ENCODE results near the gene PAPPA2. TPM values are rescaled to one million over a fixed set of nuclear protein-coding genes. Genes with fewer than 3 reads are reported as not detected.

The PAPPA2 gene
- total RNA-seq, 1 experiment from 2014 or later = 0.03 TPM

- in situ Hi-C loops (cut with HindIII; ENCODE audit: low pct_unique_long_range_greater_than_20kb, low sequenced_read_pairs) (no loop called here), intact Hi-C loops (cut with micrococcal nuclease; ENCODE audit: unreplicated experiment) (no loop called here)
- CTCF ChIA-PET = no interaction called here
- Histone ChIP-seq H3K9me3 (ENCODE audit: control insufficient read depth, insufficient read depth, low read depth, low read length) (no peaks in the 10 kb centered on the region), H3K27ac (ENCODE audit: low read length) (no peak overlapping the region), H3K27me3 (ENCODE audit: control insufficient read depth, insufficient read depth, low read length) (no peaks in the 10 kb centered on the region), H3K4me1 (ENCODE audit: control insufficient read depth, insufficient read depth, low read length) (no peaks in the 10 kb centered on the region), H3K36me3 (ENCODE audit: control insufficient read depth, insufficient read depth, low read length) (no peaks in the 10 kb centered on the region), H3K4me3 (ENCODE audit: low read depth in 2 of 2, low read length in 2 of 2) (no peak overlapping the region)
- ATAC-seq (no peak), DNase-seq (ENCODE audit: low read depth, low spot score) (no peak)
- no TSS peak for BruUV-seq (replicated peaks)
- POLR2A ChIA-PET = no interaction called here
- TF ChIP-seq SIN3A (IDR thresholded peaks at IDR 0.05; ENCODE audit: borderline replicate concordance, insufficient read depth, low read depth, low read length) = no peak
- no peak for TF ChIP-seq TCF7L2 (IDR thresholded peaks at IDR 0.05; ENCODE audit: low read depth, low read length)
- TF ChIP-seq POLR2AphosphoS5 (IDR thresholded peaks at IDR 0.05; ENCODE audit: low read depth, low read length) = no peak
- TF ChIP-seq REST (IDR thresholded peaks at IDR 0.05; ENCODE audit: insufficient read depth in 1 of 2, low read depth in 2 of 2, low read length in 1 of 2) = no peak
- TF ChIP-seq CTCF (IDR thresholded peaks at IDR 0.05) = no peak
Measured at GRCh38 chr1:176471338-176472121, 8.6 kb downstream of the PAPPA2 start.

GRCh38 chr1:176479971-176480370 is 17.0 kb downstream of the PAPPA2 start:
- Histone ChIP-seq H3K4me3 (ENCODE audit: low read depth in 2 of 2, low read length in 2 of 2) (no peak overlapping the region), H3K9me3 (ENCODE audit: control insufficient read depth, insufficient read depth, low read depth, low read length) (no peaks in the 10 kb centered on the region), H3K4me1 (ENCODE audit: control insufficient read depth, insufficient read depth, low read length) (no peaks in the 10 kb centered on the region), H3K36me3 (ENCODE audit: control insufficient read depth, insufficient read depth, low read length) (no peaks in the 10 kb centered on the region), H3K27ac (ENCODE audit: low read length) (no peak overlapping the region), H3K27me3 (ENCODE audit: control insufficient read depth, insufficient read depth, low read length) (no peaks in the 10 kb centered on the region)
- no peak for TF ChIP-seq REST (IDR thresholded peaks at IDR 0.05; ENCODE audit: insufficient read depth in 1 of 2, low read depth in 2 of 2, low read length in 1 of 2)
- TF ChIP-seq CTCF (IDR thresholded peaks at IDR 0.05) = no peak
- no peak for TF ChIP-seq SIN3A (IDR thresholded peaks at IDR 0.05; ENCODE audit: borderline replicate concordance, insufficient read depth, low read depth, low read length)
- TF ChIP-seq TCF7L2 (IDR thresholded peaks at IDR 0.05; ENCODE audit: low read depth, low read length) = no peak
- no peak for TF ChIP-seq POLR2AphosphoS5 (IDR thresholded peaks at IDR 0.05; ENCODE audit: low read depth, low read length)
- in situ Hi-C loops (cut with HindIII; ENCODE audit: low pct_unique_long_range_greater_than_20kb, low sequenced_read_pairs) = no loop called here
- POLR2A ChIA-PET = no interaction called here
- intact Hi-C loops (cut with micrococcal nuclease; ENCODE audit: unreplicated experiment) = no loop called here
- BruUV-seq (replicated peaks) = no TSS peak
- no peak for ATAC-seq
- DNase-seq (ENCODE audit: low read depth, low spot score) = no peak
- CTCF ChIA-PET = no interaction called here
